OCI-LY1 (cell line): ENCODE results near the gene CACNG7.

ENCODE experiments used
- EZH2 ChIP-seq: fragments of 200-600 bp; sonication (generic), shearing (Covaris generic); IDR thresholded peaks from 2 replicates; pipeline ENCODE4 v1.8.0; 2017; ENCODE audit warnings: borderline replicate concordance, mixed run types, mild to moderate bottlenecking, antibody characterized with exemption, low read length, moderate library complexity, mixed read lengths
- TF ChIP-seq, protein P1 (sequence below): fragments of 200-600 bp; sonication (generic), shearing (Covaris generic); IDR thresholded peaks from 2 replicates; pipeline ENCODE4 v1.5.1; 2017; ENCODE audit warnings: mild to moderate bottlenecking, antibody characterized with exemption, low read length, moderate library complexity, mixed read lengths

DNA sequence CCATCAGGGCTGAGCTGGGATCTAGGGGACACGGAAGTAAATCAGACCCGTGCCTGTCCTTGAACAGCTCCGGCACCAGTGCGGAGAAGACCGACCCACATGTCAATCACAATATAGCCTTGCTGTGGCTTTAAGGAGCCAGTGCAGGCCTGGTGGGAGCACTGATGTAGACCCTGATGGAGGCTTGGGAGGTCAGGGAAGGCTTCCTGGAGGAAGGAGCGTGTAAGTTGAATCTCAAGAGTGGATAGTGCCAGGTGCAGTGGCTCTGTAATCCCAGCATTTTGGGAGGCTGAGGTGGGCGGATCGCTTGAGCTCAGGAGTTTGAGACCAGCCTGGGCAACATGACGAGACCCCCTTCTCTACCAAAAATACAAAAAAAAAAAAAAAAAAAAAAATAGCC lies 42.9 kb downstream of the CACNG7 start:
- TF ChIP-seq, protein P1, sequence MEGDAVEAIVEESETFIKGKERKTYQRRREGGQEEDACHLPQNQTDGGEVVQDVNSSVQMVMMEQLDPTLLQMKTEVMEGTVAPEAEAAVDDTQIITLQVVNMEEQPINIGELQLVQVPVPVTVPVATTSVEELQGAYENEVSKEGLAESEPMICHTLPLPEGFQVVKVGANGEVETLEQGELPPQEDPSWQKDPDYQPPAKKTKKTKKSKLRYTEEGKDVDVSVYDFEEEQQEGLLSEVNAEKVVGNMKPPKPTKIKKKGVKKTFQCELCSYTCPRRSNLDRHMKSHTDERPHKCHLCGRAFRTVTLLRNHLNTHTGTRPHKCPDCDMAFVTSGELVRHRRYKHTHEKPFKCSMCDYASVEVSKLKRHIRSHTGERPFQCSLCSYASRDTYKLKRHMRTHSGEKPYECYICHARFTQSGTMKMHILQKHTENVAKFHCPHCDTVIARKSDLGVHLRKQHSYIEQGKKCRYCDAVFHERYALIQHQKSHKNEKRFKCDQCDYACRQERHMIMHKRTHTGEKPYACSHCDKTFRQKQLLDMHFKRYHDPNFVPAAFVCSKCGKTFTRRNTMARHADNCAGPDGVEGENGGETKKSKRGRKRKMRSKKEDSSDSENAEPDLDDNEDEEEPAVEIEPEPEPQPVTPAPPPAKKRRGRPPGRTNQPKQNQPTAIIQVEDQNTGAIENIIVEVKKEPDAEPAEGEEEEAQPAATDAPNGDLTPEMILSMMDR = no peak
- TF ChIP-seq EZH2 = no peak
